ENCODE results near the gene SLC9A3.
"Not testable (repeated sequence)": the region's sequence is repeated elsewhere in the genome, so short reads cannot be mapped to it uniquely, and the experiment has no call there.

Gene SLC9A3

GRCh38 chr5:510521-510920 lies 13.7 kb downstream of the SLC9A3 start:
- TF ChIP-seq CTCF (IDR thresholded peaks at IDR 0.05; ENCODE audit: control insufficient read depth, insufficient read depth, low read depth, low read length, missing control alignments), result no peak
- DNase-seq (ENCODE audit: low read depth), result no peak
- no peak overlapping the region for H3K4me3 ChIP-seq (ENCODE audit: control insufficient read depth, low read depth, low read length)

GRCh38 chr5:509611-510185 lies 14.6 kb downstream of the SLC9A3 start:
- no peak for DNase-seq (ENCODE audit: low read depth)
- no peak for TF ChIP-seq CTCF (IDR thresholded peaks at IDR 0.05; ENCODE audit: control insufficient read depth, insufficient read depth, low read depth, low read length, missing control alignments)
- H3K4me3 ChIP-seq (ENCODE audit: control insufficient read depth, low read depth, low read length), result no peak overlapping the region

GRCh38 chr5:507986-508575 lies 16.2 kb downstream of the SLC9A3 start:
- not testable (repeated sequence) for DNase-seq (ENCODE audit: low read depth); H3K4me3 ChIP-seq (ENCODE audit: control insufficient read depth, low read depth, low read length)

- H3K4me3 ChIP-seq (ENCODE audit: control insufficient read depth, low read depth, low read length), result no peak overlapping the region
- no peak for DNase-seq (ENCODE audit: low read depth)
- TF ChIP-seq CTCF (IDR thresholded peaks at IDR 0.05; ENCODE audit: control insufficient read depth, insufficient read depth, low read depth, low read length, missing control alignments), result no peak
These were observed 18.2 kb downstream of the SLC9A3 start for GRCh38 chr5:505951-506525.

- TF ChIP-seq CTCF (IDR thresholded peaks at IDR 0.05; ENCODE audit: control insufficient read depth, insufficient read depth, low read depth, low read length, missing control alignments), result no peak
- no peak overlapping the region for H3K4me3 ChIP-seq (ENCODE audit: control insufficient read depth, low read depth, low read length)
- DNase-seq (ENCODE audit: low read depth), result no peak
These were observed 19.7 kb downstream of the SLC9A3 start for GRCh38 chr5:504326-505154.

GRCh38 chr5:502325-503079 lies 21.7 kb downstream of the SLC9A3 start:
- H3K4me3 ChIP-seq (ENCODE audit: control insufficient read depth, low read depth, low read length), result no peak overlapping the region
- DNase-seq (ENCODE audit: low read depth), result no peak
- TF ChIP-seq CTCF (IDR thresholded peaks at IDR 0.05; ENCODE audit: control insufficient read depth, insufficient read depth, low read depth, low read length, missing control alignments), result no peak

Data from AG09309 (cell line).